IPS-NIHi7 (cell line): Measurements from ENCODE around the gene FKBP8.
"Not testable (repeated sequence)": the region's sequence is repeated elsewhere in the genome, so short reads cannot be mapped to it uniquely, and the experiment has no call there.

Source experiments
- DNase-seq: peaks from one replicate; pipeline ENCODE4 v3.0.0; 2012; ENCODE audit warnings: mixed read lengths; ENCODE audit errors: extremely low spot score

The FKBP8 gene

GRCh38 chr19:18542941-18543813 lies at the start of gene FKBP8:
TSS of gene FKBP8 (minus strand) at chr19:18543573. CDS start at chr19:18541970, 1,603 bp downstream.
- peak; percentile 99 for DNase-seq

GRCh38 chr19:18592732-18593131 lies 49.4 kb upstream of the FKBP8 start:
- DNase-seq = not testable (repeated sequence)

- DNase-seq = no peak
Measured at GRCh38 chr19:18591735-18592385, 48.5 kb upstream of the FKBP8 start.

GRCh38 chr19:18590273-18591272 lies 47.2 kb upstream of the FKBP8 start:
- peak; percentile 88 for DNase-seq

- peak; percentile 72 for DNase-seq
Measured at GRCh38 chr19:18589380-18590272, 46.3 kb upstream of the FKBP8 start.

- peak; percentile 78 for DNase-seq
Measured at GRCh38 chr19:18588611-18589379, 45.4 kb upstream of the FKBP8 start, which contains the start of gene REX1BD. TSS of gene REX1BD (plus strand) at chr19:18588798. CDS start at chr19:18588802, 4 bp downstream.

- no peak for DNase-seq
Measured at GRCh38 chr19:18587962-18588610, 44.7 kb upstream of the FKBP8 start.

GRCh38 chr19:18587561-18587960 lies 44.2 kb upstream of the FKBP8 start:
- no peak for DNase-seq

GRCh38 chr19:18586306-18586705 lies 42.9 kb upstream of the FKBP8 start:
- DNase-seq = no peak

GRCh38 chr19:18580311-18580710 lies 36.9 kb upstream of the FKBP8 start:
- DNase-seq = no peak

- no peak for DNase-seq
Measured at GRCh38 chr19:18577365-18577914, 34.1 kb upstream of the FKBP8 start.

GRCh38 chr19:18576383-18576782 lies 33.0 kb upstream of the FKBP8 start:
- no peak for DNase-seq

- DNase-seq = no peak
Measured at GRCh38 chr19:18574691-18575291, 31.4 kb upstream of the FKBP8 start.

GRCh38 chr19:18571564-18572344 lies 28.4 kb upstream of the FKBP8 start, which contains the start of gene UBA52:
TSS of gene UBA52 (plus strand) at chr19:18571857. CDS start at chr19:18573301, 1,444 bp downstream.
- DNase-seq = peak; percentile 96

- DNase-seq = no peak
Measured at GRCh38 chr19:18568367-18568766, 25.0 kb upstream of the FKBP8 start.

- no peak for DNase-seq
Measured at GRCh38 chr19:18566953-18567352, 23.6 kb upstream of the FKBP8 start.

- no peak for DNase-seq
Measured at GRCh38 chr19:18562086-18562485, 18.7 kb upstream of the FKBP8 start.

GRCh38 chr19:18559685-18560084 lies 16.3 kb upstream of the FKBP8 start:
- no peak for DNase-seq
